ENCODE measurements around the gene TBC1D2. TPM values are rescaled to one million over a fixed set of nuclear protein-coding genes. Genes with fewer than 3 reads are reported as not detected.
A peak's percentile ranks its signal among the peaks of the same experiment; 100 is the strongest.

TBC1D2 gene
- total and polyA plus RNA-seq, 4 donors = 2.8 to 5.1 (median 3.7) TPM

- WGBS = 59% methylated on average over 7 of the region's 7 CpGs
- Histone ChIP-seq H3K4me3 (ENCODE audit: low read depth in 1 of 3, low read length in 3 of 3) (no peak overlapping the region), H3K27me3 (ENCODE audit: control insufficient read depth in 4 of 4, insufficient read depth in 4 of 4, low read length in 3 of 4) (no peaks in the 10 kb centered on the region), H3K9ac (ENCODE audit: low read depth in 1 of 2, low read length in 2 of 2) (no peak overlapping the region), H3K36me3 (ENCODE audit: control insufficient read depth in 4 of 4, insufficient read depth in 3 of 4, low read depth in 1 of 4, low read length in 3 of 4) (peaks cover 0 to 3% (median 0%) of the 10 kb centered on the region in 4 donors), H3K4me1 (ENCODE audit: control insufficient read depth in 4 of 4, insufficient read depth in 4 of 4, low read length in 3 of 4) (peaks cover 13 to 50% (median 43%) of the 10 kb centered on the region in 4 donors), H3K27ac (ENCODE audit: low read depth in 1 of 2, low read length in 2 of 2) (peak overlapping the region; percentile 31 to 70), H3K9me3 (ENCODE audit: control insufficient read depth in 4 of 4, low read length in 3 of 4) (no peaks in the 10 kb centered on the region)
- DNase-seq (ENCODE audit: low spot score) = no peak
- TF ChIP-seq JUND (IDR thresholded peaks at IDR 0.05) (peak; percentile 9 to 21), YY1 (IDR thresholded peaks at IDR 0.05) (no peak), GABPA (IDR thresholded peaks at IDR 0.05 in 1 of 2, conservative IDR thresholded peaks at IDR 0.05 in 1 of 2) (no peak), HNF4A (conservative IDR thresholded peaks at IDR 0.05) (peak in 1 of 2 donors; percentile 37), NR2F2 (IDR thresholded peaks at IDR 0.05) (no peak), REST (IDR thresholded peaks at IDR 0.05) (peak; percentile 7), HNF4G (IDR thresholded peaks at IDR 0.05) (peak; percentile 2), SP1 (IDR thresholded peaks at IDR 0.05) (no peak), FOXA2 (IDR thresholded peaks at IDR 0.05) (no peak), EGR1 (IDR thresholded peaks at IDR 0.05; ENCODE audit: low read depth in 2 of 2) (no peak), RAD21 (IDR thresholded peaks at IDR 0.05) (no peak), RXRA (IDR thresholded peaks at IDR 0.05) (peak in 1 of 2 donors; percentile 43), FOXA1 (IDR thresholded peaks at IDR 0.05) (no peak)
- TF ChIP-seq, protein P1, sequence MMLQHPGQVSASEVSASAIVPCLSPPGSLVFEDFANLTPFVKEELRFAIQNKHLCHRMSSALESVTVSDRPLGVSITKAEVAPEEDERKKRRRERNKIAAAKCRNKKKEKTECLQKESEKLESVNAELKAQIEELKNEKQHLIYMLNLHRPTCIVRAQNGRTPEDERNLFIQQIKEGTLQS (IDR thresholded peaks at IDR 0.05) = no peak
- TF ChIP-seq, protein P2, sequence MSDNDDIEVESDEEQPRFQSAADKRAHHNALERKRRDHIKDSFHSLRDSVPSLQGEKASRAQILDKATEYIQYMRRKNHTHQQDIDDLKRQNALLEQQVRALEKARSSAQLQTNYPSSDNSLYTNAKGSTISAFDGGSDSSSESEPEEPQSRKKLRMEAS (IDR thresholded peaks at IDR 0.05) = no peak
- TF ChIP-seq, protein P3, sequence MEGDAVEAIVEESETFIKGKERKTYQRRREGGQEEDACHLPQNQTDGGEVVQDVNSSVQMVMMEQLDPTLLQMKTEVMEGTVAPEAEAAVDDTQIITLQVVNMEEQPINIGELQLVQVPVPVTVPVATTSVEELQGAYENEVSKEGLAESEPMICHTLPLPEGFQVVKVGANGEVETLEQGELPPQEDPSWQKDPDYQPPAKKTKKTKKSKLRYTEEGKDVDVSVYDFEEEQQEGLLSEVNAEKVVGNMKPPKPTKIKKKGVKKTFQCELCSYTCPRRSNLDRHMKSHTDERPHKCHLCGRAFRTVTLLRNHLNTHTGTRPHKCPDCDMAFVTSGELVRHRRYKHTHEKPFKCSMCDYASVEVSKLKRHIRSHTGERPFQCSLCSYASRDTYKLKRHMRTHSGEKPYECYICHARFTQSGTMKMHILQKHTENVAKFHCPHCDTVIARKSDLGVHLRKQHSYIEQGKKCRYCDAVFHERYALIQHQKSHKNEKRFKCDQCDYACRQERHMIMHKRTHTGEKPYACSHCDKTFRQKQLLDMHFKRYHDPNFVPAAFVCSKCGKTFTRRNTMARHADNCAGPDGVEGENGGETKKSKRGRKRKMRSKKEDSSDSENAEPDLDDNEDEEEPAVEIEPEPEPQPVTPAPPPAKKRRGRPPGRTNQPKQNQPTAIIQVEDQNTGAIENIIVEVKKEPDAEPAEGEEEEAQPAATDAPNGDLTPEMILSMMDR (IDR thresholded peaks at IDR 0.05; ENCODE audit: low read depth, low read length, missing input control) = no peak
Observed at GRCh38 chr9:98219364-98219716, 36.1 kb downstream of the TBC1D2 start.

DNA sequence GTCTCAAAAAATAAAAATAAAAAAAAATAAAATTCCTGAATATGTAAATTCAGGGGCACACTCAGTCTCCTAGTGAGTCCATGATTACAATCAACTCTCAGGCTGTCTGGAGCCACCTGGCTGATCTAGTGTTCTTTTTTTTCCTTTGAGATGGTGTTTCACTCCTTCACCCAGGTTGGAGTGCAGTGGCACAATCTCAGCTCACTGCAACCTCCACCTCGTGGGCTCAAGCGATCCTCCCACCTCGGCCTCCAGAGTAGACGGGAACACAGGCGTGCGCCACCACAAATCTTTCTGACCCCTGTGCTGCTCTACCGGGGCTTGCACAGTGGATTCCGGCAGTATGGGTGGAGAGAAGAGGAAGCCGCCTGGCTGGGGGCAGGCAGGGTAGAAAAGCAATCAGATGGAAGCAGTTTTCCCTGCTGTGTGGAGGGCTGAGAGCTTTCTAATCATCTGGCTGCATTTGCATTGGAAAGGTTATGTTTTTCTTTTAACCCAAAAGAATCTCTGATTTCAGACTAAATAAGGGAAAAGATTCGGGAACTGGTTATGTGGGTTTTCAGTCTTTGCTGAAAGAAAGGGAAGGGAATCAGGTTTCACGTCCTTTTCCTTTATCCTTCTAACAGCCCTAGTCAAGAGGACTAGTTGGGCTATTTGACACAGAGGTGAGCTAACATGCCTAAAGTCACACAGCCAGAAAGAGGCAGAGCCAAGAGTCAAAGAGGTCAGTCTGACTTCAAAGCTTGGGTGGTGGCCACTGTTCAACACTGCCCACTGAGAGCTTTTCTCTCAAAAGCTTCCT, 36.7 kb downstream of the TBC1D2 start:
- Histone ChIP-seq H3K27ac (ENCODE audit: low read depth in 1 of 2, low read length in 2 of 2) (peak overlapping the region; percentile 31 to 70), H3K4me1 (ENCODE audit: control insufficient read depth in 4 of 4, insufficient read depth in 4 of 4, low read length in 3 of 4) (peaks cover 13 to 53% (median 46%) of the 10 kb centered on the region in 4 donors), H3K36me3 (ENCODE audit: control insufficient read depth in 4 of 4, insufficient read depth in 3 of 4, low read depth in 1 of 4, low read length in 3 of 4) (peaks cover 0 to 3% (median 0%) of the 10 kb centered on the region in 4 donors), H3K9ac (ENCODE audit: low read depth in 1 of 2, low read length in 2 of 2) (no peak overlapping the region), H3K4me3 (ENCODE audit: low read depth in 1 of 3, low read length in 3 of 3) (no peak overlapping the region), H3K27me3 (ENCODE audit: control insufficient read depth in 4 of 4, insufficient read depth in 4 of 4, low read length in 3 of 4) (no peaks in the 10 kb centered on the region), H3K9me3 (ENCODE audit: control insufficient read depth in 4 of 4, low read length in 3 of 4) (no peaks in the 10 kb centered on the region)
- WGBS = 86% methylated on average over 11 of the region's 11 CpGs
- no peak for DNase-seq (ENCODE audit: low spot score)
- no peak for TF ChIP-seq EGR1 (IDR thresholded peaks at IDR 0.05; ENCODE audit: low read depth in 2 of 2)
- TF ChIP-seq, protein P2 (IDR thresholded peaks at IDR 0.05) = no peak
- TF ChIP-seq FOXA2 (IDR thresholded peaks at IDR 0.05) = no peak
- TF ChIP-seq REST (IDR thresholded peaks at IDR 0.05) = peak; percentile 36
- peak; percentile 59 to 61 for TF ChIP-seq RXRA (IDR thresholded peaks at IDR 0.05)
- TF ChIP-seq FOXA1 (IDR thresholded peaks at IDR 0.05) = no peak
- TF ChIP-seq, protein P4, sequence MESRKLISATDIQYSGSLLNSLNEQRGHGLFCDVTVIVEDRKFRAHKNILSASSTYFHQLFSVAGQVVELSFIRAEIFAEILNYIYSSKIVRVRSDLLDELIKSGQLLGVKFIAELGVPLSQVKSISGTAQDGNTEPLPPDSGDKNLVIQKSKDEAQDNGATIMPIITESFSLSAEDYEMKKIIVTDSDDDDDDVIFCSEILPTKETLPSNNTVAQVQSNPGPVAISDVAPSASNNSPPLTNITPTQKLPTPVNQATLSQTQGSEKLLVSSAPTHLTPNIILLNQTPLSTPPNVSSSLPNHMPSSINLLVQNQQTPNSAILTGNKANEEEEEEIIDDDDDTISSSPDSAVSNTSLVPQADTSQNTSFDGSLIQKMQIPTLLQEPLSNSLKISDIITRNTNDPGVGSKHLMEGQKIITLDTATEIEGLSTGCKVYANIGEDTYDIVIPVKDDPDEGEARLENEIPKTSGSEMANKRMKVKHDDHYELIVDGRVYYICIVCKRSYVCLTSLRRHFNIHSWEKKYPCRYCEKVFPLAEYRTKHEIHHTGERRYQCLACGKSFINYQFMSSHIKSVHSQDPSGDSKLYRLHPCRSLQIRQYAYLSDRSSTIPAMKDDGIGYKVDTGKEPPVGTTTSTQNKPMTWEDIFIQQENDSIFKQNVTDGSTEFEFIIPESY (IDR thresholded peaks at IDR 0.05) = no peak

Data from liver (tissue), 9 donors.